ENCODE measurements around the gene RNF31.

DNA sequence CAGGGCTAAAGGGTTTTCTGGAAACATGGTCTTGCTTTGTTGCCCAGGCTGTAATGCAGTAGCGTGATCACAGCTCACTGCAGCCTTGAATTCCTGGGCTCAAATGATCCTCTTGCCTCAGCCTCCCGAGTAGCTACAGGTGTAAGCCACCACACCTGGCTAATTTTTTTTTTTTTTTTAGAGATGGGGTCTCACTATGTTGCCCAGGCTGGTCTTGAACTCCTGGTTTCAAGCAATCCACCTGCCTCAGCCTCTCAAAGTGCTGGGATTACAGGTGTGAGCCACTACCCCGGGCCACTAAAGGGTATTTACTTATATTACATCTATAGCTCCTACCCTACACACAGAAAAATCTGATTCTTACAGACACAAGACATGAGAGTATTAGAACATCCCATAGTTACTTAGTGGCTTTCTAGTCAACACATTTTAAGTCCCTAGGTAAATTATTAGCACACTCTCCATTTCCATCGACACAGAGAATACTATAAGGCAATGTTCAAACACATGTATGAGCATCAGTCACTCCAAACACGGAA, 38.9 kb upstream of the RNF31 start:
- TF ChIP-seq POLR2A (IDR thresholded peaks at IDR 0.05) (no peak), CTCF (IDR thresholded peaks at IDR 0.05) (no peak), POLR2AphosphoS5 (IDR thresholded peaks at IDR 0.05) (no peak), EP300 (IDR thresholded peaks at IDR 0.05) (no peak)
